HEK293 (cell line): ENCODE data around the gene BDNF.

Experiments used
- CTCF ChIA-PET: fragments of 350-600 bp; formaldehyde crosslinking; extraction: SDS; loops from one replicate; lab custom pipeline; 2021; ENCODE audit warnings: antibody characterized with exemption; lab: Yijun Ruan, JAX
- POLR2A ChIA-PET: fragments of 300-600 bp; formaldehyde crosslinking; extraction: SDS; loops from one replicate; lab custom pipeline; 2020; ENCODE audit warnings: antibody characterized with exemption, inconsistent platforms; lab: Yijun Ruan, JAX
- H3K27ac ChIP-seq: fragments of 200-500 bp; sonication (Bioruptor generic); 2 replicates; pipeline ENCODE4 v1.5.1; 2014; ENCODE audit warnings: low read depth, low read length, control low read depth, inconsistent platforms; ENCODE audit errors: extremely low read depth
- H3K36me3 ChIP-seq, 2 experiments: fragments of 200-500 bp in 1 of 2; sonication (Bioruptor generic) in 1 of 2; 1 replicate in 1 of 2; 2 replicates in 1 of 2; pipeline ENCODE4 v1.5.1; 2014 to 2017; ENCODE audit warnings: inconsistent platforms in 2 of 2, low read length in 2 of 2; ENCODE audit not compliant: control insufficient read depth in 2 of 2, insufficient read depth in 1 of 2
- H3K4me1 ChIP-seq: fragments of 200-500 bp; sonication (Bioruptor generic); 2 replicates; pipeline ENCODE4 v1.5.1; 2014; ENCODE audit warnings: mild to moderate bottlenecking, low read length, inconsistent platforms; ENCODE audit not compliant: control insufficient read depth, insufficient read depth
- H3K4me3 ChIP-seq: 2 replicates; pipeline ENCODE4 v1.5.1; 2011; ENCODE audit warnings: low read depth, mild to moderate bottlenecking, control low read depth, low read length, moderate library complexity
- H3K9me3 ChIP-seq: fragments of 200-500 bp; sonication (Bioruptor generic); 2 replicates; pipeline ENCODE4 v1.5.1; 2014; ENCODE audit warnings: low read depth, low read length, inconsistent platforms; ENCODE audit not compliant: control insufficient read depth, insufficient read depth
- CTCF ChIP-seq: fragments of 450-650 bp; formaldehyde crosslinking; IDR thresholded peaks from 2 replicates; pipeline ENCODE4 v1.5.1; 2016; ENCODE audit warnings: missing biosample characterization, missing genetic modification characterization
- IKZF3 ChIP-seq: fragments of 450-650 bp; IDR thresholded peaks from 2 replicates; pipeline ENCODE4 v1.5.0; 2018; ENCODE audit warnings: missing biosample characterization, mild to moderate bottlenecking, missing genetic modification characterization, moderate library complexity
- MZF1 ChIP-seq: fragments of 450-650 bp; formaldehyde crosslinking; IDR thresholded peaks from 2 replicates; pipeline ENCODE4 v1.5.1; 2017; ENCODE audit warnings: missing biosample characterization, missing genetic modification characterization, borderline replicate concordance
- PBX3 ChIP-seq: sonication (generic); formaldehyde crosslinking; IDR thresholded peaks from 2 replicates; pipeline ENCODE4 v1.8.1; 2022; ENCODE audit warnings: mild to moderate bottlenecking, moderate library complexity, missing genetic modification reagents
- YY2 ChIP-seq: fragments of 450-650 bp; formaldehyde crosslinking; IDR thresholded peaks from 2 replicates; pipeline ENCODE4 v1.5.1; 2016; ENCODE audit warnings: missing biosample characterization, missing genetic modification characterization
- ZNF140 ChIP-seq: fragments of 450-650 bp; formaldehyde crosslinking; IDR thresholded peaks from 2 replicates; pipeline ENCODE4 v1.5.1; 2016; ENCODE audit warnings: missing biosample characterization, missing genetic modification characterization
- ZNF148 ChIP-seq: fragments of 450-650 bp; formaldehyde crosslinking; IDR thresholded peaks from 2 replicates; pipeline ENCODE4 v1.5.0; 2017; ENCODE audit warnings: missing biosample characterization, missing genetic modification characterization, borderline replicate concordance
- ZNF335 ChIP-seq: fragments of 450-650 bp; formaldehyde crosslinking; conservative IDR thresholded peaks from 2 replicates; pipeline ENCODE4 v1.5.1; 2016; ENCODE audit warnings: missing biosample characterization, missing genetic modification characterization
- ZNF391 ChIP-seq: fragments of 450-650 bp; formaldehyde crosslinking; IDR thresholded peaks from 2 replicates; pipeline ENCODE4 v1.5.1; 2016; ENCODE audit warnings: low read depth, missing biosample characterization, missing genetic modification characterization, borderline replicate concordance
- ZNF423 ChIP-seq: fragments of 450-650 bp; formaldehyde crosslinking; IDR thresholded peaks from 2 replicates; pipeline ENCODE4 v1.5.1; 2016; ENCODE audit warnings: missing biosample characterization, missing genetic modification characterization
- ZNF529 ChIP-seq: fragments of 450-650 bp; formaldehyde crosslinking; IDR thresholded peaks from 2 replicates; pipeline ENCODE4 v1.5.1; 2017; ENCODE audit warnings: missing genetic modification characterization, missing biosample characterization; ENCODE audit not compliant: insufficient replicate concordance
- ZNF600 ChIP-seq: fragments of 450-650 bp; formaldehyde crosslinking; IDR thresholded peaks from 2 replicates; pipeline ENCODE4 v1.5.1; 2016; ENCODE audit warnings: missing biosample characterization, missing genetic modification characterization
- ZNF692 ChIP-seq: fragments of 450-650 bp; formaldehyde crosslinking; IDR thresholded peaks from 2 replicates; pipeline ENCODE4 v1.5.1; 2016; ENCODE audit warnings: missing biosample characterization, missing genetic modification characterization
- ZNF777 ChIP-seq: fragments of 450-650 bp; formaldehyde crosslinking; IDR thresholded peaks from 2 replicates; pipeline ENCODE4 v1.5.1; 2017; ENCODE audit warnings: missing biosample characterization, missing genetic modification characterization, borderline replicate concordance
- ZNF837 ChIP-seq: fragments of 450-650 bp; formaldehyde crosslinking; IDR thresholded peaks from 2 replicates; pipeline ENCODE4 v1.5.1; 2016; ENCODE audit warnings: missing biosample characterization, missing genetic modification characterization
- ZSCAN16 ChIP-seq: fragments of 450-650 bp; formaldehyde crosslinking; IDR thresholded peaks from 2 replicates; pipeline ENCODE4 v1.5.1; 2016; ENCODE audit warnings: missing biosample characterization, missing genetic modification characterization

Gene BDNF

GRCh38 chr11:27619039-27619574 is 81.1 kb downstream of the BDNF start:
- no peak overlapping the region for H3K4me3 ChIP-seq
- H3K27ac ChIP-seq, result no peak overlapping the region
- CTCF ChIA-PET, result no interaction called here
- no peaks in the 10 kb centered on the region for H3K4me1 ChIP-seq
- TF ChIP-seq PBX3 (CRISPR knock-in tag), result no peak
- no peak for TF ChIP-seq ZNF529 (tag by site-specific recombination)
- H3K9me3 ChIP-seq, result no peaks in the 10 kb centered on the region
- no peaks in the 10 kb centered on the region for H3K36me3 ChIP-seq
- POLR2A ChIA-PET, result no interaction called here

- no peaks in the 10 kb centered on the region for H3K36me3 ChIP-seq
- CTCF ChIA-PET, result interaction anchor here (1.1 kb wide), 1 partner anchor 66 kb away, joined by 4 read pairs; no protein-coding TSS in a partner anchor
Measured at GRCh38 chr11:27618281-27618915, 81.9 kb downstream of the BDNF start.

More at GRCh38 chr11:27618281-27618915, 81.9 kb downstream of the BDNF start:
- H3K4me3 ChIP-seq, result no peak overlapping the region
- H3K9me3 ChIP-seq, result no peaks in the 10 kb centered on the region
- POLR2A ChIA-PET, result no interaction called here
- TF ChIP-seq ZNF837 (tag by site-specific recombination) (no peak), MZF1 (no peak), ZNF391 (no peak), IKZF3 (tag by site-specific recombination) (no peak), ZNF777 (tag by site-specific recombination) (no peak), ZNF335 (no peak), ZNF692 (tag by site-specific recombination) (no peak), ZNF423 (tag by site-specific recombination) (no peak), ZSCAN16 (tag by site-specific recombination) (no peak), YY2 (tag by site-specific recombination) (no peak), ZNF600 (tag by site-specific recombination) (no peak), CTCF (tag by site-specific recombination) (no peak), ZNF140 (tag by site-specific recombination) (no peak), ZNF148 (no peak)
- H3K27ac ChIP-seq, result no peak overlapping the region
- no peaks in the 10 kb centered on the region for H3K4me1 ChIP-seq
